SKM-1 treated with dmso at 0.1 percent for 144 hours (cell line): ENCODE measurements around the gene KDM6B.

Experiments used
- DNase-seq: peaks from one replicate; lab custom pipeline; 2025; ENCODE audit not compliant: unreplicated experiment; lab: John Stamatoyannopoulos, UW

Gene KDM6B

DNA sequence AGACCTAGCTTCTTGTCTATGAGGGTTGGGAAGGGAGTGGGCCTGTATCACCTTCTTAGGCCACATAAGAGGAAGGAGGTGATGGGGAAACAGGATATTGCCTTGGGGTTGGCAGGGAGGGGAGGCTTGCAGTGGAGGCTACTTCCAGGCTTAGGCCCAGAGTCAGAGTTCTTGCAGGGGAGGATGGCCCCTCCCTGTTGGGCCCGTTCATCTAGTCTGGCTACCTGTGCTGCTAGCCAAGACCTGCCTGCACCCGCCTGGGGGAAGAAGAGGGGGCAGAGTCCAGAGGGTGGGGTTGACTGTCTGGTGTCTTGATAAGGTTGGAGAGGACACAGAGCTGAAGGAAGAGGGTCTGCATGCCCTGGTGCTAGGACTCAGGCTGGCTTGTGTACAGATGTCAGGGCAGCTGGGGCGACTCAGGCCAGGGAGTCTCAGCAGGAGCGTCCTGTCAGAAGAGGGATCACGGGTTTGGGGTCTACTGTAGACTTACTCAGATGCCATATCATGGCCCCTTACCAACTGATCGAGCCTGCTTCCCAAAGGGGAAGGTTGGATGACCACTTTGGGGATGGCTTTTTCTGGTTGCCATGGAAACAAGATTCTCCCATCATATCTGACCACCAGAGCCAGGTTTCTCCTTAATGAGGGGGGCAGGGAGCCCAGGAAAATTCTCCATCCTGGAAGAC lies 5.3 kb downstream of the KDM6B start:
- peak; percentile 74 for DNase-seq

DNA sequence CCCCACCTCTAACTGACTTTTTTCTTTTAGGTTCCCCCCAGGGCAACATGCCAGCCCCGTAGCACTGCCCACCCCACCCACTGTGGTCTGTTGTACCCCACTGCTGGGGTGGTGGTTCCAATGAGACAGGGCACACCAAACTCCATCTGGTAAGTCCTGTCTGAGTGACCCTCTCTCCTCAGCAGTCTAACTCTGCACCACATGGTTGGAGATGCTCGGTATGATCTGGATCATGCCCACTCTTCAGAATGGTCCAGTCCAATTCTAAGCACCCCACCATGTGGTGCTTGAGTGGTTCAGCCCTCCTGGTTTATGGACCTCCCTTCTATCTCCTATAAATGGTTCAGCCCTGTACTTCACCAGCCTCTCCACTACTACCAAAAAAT lies 5.9 kb downstream of the KDM6B start:
- peak; percentile 1 for DNase-seq

DNA sequence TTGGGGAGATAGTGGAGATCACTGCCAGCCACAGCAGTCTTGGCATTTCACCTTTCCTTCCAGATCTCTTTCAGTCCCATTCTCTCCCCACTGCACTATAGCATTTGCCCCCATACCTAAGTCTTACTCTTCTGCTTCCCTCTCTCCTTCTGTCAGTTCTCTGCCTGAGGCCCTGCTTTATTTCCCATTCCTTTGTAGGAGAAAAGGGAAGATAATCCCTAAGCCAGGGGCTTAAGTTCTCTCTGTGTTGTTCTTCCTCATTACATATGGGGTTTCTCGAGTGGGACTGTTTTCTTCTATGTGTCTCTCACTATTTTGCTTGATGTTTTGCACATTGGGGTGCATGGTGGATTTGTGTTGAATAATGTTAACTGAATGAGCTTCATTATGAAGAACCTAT lies 6.4 kb downstream of the KDM6B start:
- no peak for DNase-seq

DNA sequence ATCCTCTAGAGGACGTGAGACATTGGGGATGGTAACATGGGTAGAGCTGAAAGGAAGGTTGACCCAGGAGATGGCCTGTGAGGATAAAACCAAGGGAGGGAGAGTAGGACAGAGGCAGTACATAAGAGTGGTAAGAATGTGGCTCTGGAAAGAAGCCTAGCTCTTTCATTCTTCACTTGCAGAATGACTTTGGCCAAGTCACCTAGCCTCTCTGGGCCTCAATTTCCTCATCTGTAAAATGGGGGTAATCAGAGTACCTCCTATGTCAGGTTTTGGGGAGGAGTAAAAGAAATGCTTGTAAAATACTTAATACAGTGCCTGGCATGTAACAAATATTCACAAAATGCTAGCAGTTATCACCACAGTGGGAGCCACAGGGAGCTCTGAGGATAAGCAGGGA lies 6.9 kb downstream of the KDM6B start:
- DNase-seq = no peak

DNA sequence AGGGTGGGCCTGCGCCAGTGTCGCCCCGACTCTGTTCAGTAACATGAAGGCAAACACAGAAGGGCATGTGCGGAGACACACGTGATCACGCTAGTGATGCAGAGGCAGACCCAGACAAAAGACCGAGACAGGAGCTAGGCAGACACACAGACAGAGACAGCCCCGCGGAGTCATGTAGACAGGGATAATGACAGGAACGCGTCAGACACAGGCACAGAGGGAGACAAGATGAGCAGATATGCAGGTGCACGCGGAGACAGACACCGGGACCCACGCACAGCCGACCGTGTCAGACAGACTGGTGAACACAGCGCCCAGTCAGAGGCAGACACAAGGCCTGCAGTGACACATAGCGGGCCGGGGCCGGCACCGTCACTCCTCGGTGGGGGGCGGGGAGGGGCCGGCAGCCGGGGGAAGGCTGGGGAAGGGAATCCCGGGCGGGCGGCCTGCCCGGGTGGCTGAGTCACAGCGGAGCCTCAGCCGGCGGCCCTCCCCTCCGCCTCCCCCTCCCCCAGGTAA lies 7.4 kb downstream of the KDM6B start:
- DNase-seq = peak; percentile 33

DNA sequence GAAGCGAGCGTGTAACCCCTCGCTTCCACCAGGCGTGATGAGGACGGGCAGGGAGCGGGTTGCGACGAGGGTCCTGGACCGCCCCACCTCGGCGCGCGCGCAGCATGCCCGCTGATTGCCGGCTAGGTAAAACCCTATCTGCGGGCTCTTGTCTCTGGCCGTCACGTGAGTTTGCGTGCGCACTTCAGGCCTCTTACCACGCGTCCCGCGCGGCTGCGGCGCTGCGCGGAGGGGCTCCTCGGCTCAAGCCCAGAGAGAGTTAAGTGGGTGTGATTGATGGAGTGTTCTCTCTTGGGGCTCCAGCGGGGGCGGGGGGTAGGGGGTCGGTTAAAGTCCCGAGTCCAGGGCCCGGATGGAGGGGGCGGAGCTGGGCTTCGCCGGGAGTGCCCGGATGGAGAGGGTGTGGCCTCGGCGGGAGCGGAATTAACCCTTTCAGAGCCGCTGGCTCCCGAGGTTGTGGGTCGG lies 7.9 kb downstream of the KDM6B start:
- peak; percentile 33 for DNase-seq

DNA sequence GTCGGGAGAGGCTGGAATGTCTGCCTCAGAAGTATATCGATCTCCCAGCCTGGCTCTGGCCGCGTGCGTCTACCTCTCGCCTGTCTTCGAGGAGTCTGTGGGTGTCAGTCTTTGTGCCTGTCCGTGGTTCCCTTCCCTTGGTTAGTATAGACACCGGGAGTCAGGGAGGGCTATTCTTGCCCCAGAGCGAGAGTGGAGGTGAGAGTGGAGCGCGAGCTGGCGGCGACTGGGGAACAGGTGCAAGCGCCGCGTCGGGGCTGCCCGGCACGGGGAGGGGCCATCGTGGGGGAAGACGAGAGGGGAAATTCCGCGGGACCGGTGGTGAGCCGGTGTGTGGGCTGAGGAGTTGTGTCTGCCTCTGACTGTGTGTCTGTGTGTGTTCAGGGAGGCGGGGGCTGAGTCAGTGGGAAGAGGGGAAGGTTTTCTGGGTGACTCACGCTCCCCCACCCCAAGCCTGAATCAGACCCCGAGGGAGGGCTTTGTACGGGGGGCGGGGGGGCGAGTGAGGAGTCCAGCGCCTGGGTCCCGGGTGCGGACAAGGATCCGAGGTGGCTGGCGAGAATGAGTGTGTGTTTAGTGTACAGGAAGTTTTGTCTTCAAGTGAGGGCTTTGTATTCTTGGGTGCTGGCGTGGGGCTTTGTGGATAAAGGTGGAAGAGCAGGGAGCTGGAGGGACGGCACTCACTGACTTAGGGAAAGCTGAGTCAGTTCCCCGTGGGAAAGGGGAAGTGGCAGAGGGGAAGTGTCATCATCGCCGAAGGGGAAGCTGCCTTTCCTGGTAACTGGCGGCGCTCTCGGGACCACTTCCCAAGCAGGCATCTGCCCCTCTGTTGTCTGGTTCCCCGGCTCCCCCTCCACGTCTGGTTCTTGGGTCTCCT lies 8.6 kb downstream of the KDM6B start:
- peak; percentile 54 for DNase-seq

DNA sequence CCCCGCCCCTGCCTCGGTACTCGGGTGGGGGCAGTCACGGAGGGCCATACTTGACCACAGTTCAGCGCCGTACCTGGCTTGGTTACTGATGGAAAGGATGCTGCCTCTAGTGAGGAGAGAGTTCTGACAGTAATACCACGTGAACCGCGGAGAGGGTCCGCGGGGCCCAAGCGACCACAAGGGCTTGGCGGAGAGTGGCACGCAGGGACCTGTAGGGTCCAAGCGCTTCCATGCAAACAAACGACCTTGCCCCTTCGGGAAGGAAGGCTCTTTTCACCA lies 9.2 kb downstream of the KDM6B start:
- DNase-seq = no peak

DNA sequence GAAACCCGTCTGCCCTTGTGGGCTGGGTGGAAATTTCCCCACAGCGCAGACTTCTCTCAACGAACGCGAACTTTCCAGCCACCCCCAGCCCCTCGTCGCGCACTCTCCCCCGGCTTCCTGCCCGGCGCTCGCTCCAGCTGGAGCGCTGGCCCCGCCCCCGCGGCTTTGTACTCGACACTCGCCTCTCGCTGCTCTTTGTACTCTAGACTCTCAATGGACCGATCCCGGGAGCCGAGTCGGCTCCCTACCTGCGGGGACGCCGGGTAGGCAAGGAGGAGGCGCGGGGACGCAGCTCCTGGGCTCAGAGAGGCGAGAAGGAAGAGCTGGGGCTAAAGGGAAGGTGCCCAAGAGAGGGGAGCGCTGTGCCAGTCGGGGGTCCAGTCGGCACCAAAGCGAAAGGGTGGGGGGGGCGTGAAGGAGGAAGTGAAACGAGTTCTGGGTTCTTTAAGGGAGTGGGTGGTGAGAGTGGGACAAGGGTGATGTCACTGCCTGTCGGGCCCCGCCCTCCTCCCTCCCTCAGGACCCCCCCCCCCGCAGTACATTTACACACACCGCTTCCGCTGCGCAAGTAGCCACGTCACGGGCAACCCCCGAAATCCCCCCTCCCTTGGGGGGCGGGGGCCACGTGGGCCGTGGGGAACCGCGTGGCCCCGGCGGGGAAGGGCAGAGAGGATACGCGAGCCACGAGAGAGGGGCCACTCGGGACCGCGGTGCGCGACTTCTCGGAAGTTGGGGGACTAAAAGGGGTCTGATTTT lies 9.7 kb downstream of the KDM6B start:
- peak; percentile 67 for DNase-seq

DNA sequence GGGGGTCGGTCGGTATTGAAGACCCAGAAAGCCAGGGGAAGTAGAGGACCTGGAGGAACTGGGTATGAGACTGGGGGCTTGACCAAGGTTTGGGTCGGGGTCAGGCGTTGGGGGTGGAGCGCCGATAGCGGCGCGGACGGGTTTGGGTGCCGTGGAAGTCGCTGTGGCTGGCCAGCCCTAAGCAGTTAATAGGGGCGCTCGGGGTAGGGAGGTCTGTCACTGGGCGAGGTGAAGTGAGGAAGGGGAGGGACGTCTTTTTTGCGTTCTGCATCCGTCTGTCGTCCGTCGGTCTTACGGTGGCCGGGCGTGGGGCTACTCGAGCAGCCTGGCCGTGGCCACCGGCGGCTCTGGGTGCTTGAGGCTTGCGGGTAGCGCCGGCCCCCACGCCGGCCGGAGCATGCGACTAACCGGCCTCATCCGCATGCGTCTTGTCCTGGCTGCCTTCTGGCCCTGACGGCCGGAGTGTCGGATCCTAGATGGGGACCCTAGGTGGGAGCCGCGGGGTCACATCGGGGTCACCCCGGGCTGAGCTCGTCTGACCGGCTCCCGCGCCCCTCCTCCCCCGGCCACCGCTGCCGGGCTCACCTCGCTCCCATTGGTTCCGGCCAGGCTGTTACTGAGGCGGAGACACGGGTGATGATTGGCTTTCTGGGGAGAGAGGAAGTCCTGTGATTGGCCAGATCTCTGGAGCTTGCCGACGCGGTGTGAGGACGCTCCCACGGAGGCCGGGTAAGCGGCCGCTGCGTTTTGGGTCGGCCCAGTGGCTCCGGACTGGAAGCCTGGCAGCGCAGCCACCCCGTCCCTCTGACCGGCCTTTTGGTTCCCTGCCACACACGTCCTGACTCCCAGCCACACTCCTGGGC lies 10.5 kb downstream of the KDM6B start:
- peak; percentile 75 for DNase-seq

DNA sequence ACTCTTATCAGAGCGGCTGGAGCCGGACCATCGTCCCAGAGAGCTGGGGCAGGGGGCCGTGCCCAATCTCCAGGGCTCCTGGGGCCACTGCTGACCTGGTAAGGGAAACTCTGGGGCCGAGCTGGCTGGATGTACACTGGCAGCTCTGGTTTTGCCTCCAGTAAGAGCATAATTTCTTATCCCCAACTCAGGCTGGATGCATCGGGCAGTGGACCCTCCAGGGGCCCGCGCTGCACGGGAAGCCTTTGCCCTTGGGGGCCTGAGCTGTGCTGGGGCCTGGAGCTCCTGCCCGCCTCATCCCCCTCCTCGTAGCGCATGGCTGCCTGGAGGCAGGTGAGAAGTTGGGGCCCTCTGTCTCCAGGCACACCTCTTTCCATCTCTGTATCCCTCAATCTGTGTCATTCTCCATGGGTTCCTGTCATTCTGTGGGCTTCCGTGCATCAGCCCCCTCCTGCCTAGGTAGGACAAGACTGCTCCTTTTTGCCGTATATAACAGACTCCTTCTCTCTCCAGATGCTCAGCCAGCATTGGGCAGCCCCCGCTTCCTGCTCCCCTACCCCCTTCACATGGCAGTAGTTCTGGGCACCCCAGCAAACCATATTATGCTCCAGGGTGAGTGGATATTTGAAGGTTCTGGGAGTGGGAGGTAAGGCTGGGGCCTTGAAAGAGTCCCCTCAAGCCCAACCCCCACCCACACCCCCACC lies 11.5 kb downstream of the KDM6B start:
- DNase-seq = no peak

DNA sequence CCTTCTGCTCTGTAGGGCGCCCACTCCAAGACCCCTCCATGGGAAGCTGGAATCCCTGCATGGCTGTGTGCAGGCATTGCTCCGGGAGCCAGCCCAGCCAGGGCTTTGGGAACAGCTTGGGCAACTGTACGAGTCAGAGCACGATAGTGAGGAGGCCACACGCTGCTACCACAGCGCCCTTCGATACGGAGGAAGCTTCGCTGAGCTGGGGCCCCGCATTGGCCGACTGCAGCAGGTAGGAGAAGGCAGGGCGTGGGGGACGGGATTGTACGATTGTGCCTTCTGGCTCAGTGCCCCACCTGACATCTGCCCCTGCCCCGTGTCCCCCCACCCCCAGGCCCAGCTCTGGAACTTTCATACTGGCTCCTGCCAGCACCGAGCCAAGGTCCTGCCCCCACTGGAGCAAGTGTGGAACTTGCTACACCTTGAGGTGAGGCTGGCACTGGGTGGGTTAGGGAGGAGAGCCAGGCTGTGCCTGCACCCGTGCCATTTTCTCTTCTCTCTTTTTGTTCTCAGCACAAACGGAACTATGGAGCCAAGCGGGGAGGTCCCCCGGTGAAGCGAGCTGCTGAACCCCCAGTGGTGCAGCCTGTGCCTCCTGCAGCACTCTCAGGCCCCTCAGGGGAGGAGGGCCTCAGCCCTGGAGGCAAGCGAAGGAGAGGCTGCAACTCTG lies 12.2 kb downstream of the KDM6B start:
- no peak for DNase-seq

DNA sequence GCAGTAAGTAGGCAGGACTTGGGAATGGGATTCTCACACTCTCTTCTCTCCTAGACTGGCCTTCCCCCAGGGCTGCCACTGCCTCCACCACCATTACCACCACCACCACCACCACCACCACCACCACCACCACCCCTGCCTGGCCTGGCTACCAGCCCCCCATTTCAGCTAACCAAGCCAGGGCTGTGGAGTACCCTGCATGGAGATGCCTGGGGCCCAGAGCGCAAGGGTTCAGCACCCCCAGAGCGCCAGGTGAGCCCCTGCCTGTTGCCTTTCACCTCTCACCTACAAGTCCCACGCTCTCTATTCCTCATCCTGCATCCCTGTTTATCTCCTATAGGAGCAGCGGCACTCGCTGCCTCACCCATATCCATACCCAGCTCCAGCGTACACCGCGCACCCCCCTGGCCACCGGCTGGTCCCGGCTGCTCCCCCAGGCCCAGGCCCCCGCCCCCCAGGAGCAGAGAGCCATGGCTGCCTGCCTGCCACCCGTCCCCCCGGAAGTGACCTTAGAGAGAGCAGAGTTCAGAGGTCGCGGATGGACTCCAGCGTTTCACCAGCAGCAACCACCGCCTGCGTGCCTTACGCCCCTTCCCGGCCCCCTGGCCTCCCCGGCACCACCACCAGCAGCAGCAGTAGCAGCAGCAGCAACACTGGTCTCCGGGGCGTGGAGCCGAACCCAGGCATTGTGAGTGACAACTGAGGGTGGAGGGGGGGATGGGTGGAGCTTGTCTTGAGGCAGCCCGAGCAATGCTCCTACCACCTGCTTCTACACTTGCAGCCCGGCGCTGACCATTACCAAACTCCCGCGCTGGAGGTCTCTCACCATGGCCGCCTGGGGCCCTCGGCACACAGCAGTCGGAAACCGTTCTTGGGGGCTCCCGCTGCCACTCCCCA lies 13.0 kb downstream of the KDM6B start:
- no peak for DNase-seq

DNA sequence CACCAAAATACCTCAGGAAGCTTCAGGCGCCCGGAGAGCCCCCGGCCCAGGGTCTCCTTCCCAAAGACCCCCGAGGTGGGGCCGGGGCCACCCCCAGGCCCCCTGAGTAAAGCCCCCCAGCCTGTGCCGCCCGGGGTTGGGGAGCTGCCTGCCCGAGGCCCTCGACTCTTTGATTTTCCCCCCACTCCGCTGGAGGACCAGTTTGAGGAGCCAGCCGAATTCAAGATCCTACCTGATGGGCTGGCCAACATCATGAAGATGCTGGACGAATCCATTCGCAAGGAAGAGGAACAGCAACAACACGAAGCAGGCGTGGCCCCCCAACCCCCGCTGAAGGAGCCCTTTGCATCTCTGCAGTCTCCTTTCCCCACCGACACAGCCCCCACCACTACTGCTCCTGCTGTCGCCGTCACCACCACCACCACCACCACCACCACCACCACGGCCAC lies 14.1 kb downstream of the KDM6B start:
- DNase-seq = no peak

DNA sequence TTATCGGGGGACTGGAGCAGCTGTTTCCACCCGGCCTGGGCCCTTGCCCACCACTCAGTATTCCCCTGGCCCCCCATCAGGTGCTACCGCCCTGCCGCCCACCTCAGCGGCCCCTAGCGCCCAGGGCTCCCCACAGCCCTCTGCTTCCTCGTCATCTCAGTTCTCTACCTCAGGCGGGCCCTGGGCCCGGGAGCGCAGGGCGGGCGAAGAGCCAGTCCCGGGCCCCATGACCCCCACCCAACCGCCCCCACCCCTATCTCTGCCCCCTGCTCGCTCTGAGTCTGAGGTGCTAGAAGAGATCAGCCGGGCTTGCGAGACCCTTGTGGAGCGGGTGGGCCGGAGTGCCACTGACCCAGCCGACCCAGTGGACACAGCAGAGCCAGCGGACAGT lies 14.7 kb downstream of the KDM6B start:
- DNase-seq = no peak

DNA sequence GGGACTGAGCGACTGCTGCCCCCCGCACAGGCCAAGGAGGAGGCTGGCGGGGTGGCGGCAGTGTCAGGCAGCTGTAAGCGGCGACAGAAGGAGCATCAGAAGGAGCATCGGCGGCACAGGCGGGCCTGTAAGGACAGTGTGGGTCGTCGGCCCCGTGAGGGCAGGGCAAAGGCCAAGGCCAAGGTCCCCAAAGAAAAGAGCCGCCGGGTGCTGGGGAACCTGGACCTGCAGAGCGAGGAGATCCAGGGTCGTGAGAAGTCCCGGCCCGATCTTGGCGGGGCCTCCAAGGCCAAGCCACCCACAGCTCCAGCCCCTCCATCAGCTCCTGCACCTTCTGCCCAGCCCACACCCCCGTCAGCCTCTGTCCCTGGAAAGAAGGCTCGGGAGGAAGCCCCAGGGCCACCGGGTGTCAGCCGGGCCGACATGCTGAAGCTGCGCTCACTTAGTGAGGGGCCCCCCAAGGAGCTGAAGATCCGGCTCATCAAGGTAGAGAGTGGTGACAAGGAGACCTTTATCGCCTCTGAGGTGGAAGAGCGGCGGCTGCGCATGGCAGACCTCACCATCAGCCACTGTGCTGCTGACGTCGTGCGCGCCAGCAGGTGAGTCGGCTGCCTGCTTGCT lies 15.2 kb downstream of the KDM6B start:
- no peak for DNase-seq

DNA sequence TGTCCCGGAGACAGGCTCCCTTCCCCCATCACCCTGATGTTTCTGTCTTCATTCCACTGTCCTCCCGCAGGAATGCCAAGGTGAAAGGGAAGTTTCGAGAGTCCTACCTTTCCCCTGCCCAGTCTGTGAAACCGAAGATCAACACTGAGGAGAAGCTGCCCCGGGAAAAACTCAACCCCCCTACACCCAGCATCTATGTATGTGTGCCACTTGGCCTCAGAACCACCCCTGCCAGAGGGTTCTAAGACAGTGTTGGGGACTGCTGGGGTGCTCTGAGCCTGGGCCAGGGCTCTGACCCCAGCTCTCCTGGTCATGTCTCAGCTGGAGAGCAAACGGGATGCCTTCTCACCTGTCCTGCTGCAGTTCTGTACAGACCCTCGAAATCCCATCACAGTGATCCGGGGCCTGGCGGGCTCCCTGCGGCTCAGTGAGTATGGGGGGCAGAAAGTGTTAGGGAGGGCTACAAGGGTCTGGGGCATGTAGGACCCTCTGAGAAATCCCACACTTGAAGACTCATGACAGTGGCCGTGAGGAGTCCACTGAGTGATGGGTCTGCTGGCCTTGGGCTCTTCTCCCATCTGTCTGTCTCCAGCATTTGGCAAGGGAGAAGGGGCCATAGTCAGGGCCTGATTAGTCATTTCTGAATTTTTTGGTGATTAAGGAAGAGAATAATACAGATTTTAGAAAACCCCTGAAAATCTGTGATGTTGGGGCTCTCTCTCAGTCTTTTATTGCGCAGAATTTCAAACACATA lies 15.9 kb downstream of the KDM6B start:
- no peak for DNase-seq
